GM06990 (cell line): Measurements from ENCODE around the gene B3GNT7.

Experiments used
- DNase-seq: peaks from one replicate; pipeline ENCODE4 v3.0.0-alpha.2; 2011; ENCODE audit not compliant: insufficient read length; ENCODE audit errors: extremely low read depth
- H3K27me3 ChIP-seq: replicated peaks from 2 replicates; pipeline ENCODE4 v1.6.0; 2011; ENCODE audit warnings: low read length; ENCODE audit not compliant: control insufficient read depth, insufficient read depth
- H3K36me3 ChIP-seq: 2 replicates; pipeline ENCODE4 v1.5.1; 2011; ENCODE audit warnings: low read length; ENCODE audit not compliant: control insufficient read depth, insufficient read depth
- H3K4me3 ChIP-seq: replicated peaks from 2 replicates; pipeline ENCODE4 v1.5.1; 2011; ENCODE audit warnings: low read depth, mild to moderate bottlenecking, control low read depth, low read length
- CTCF ChIP-seq: IDR thresholded peaks from 2 replicates; pipeline ENCODE4 v1.5.1; 2011; ENCODE audit warnings: low read length, control low read depth, mild to moderate bottlenecking, inconsistent platforms; ENCODE audit not compliant: insufficient read depth, poor library complexity, severe bottlenecking

B3GNT7 gene

GRCh38 chr2:231384109-231384435 is 11.4 kb upstream of the B3GNT7 start:
- no peak for TF ChIP-seq CTCF
- H3K4me3 ChIP-seq, result no peak overlapping the region
- H3K27me3 ChIP-seq, result no peaks in the 10 kb centered on the region
- DNase-seq, result no peak
- no peaks in the 10 kb centered on the region for H3K36me3 ChIP-seq

- Histone ChIP-seq H3K27me3 (no peaks in the 10 kb centered on the region), H3K36me3 (peaks cover 2% of the 10 kb centered on the region), H3K4me3 (no peak overlapping the region)
- no peak for DNase-seq
- no peak for TF ChIP-seq CTCF
These were observed 10.5 kb upstream of the B3GNT7 start for GRCh38 chr2:231384970-231385369.

- Histone ChIP-seq H3K36me3 (peaks cover 2% of the 10 kb centered on the region), H3K4me3 (no peak overlapping the region), H3K27me3 (no peaks in the 10 kb centered on the region)
- no peak for TF ChIP-seq CTCF
- DNase-seq, result no peak
These were observed 10.1 kb upstream of the B3GNT7 start for GRCh38 chr2:231385429-231385828.

- Histone ChIP-seq H3K36me3 (peaks cover 2% of the 10 kb centered on the region), H3K4me3 (no peak overlapping the region), H3K27me3 (no peaks in the 10 kb centered on the region)
- TF ChIP-seq CTCF, result no peak
- no peak for DNase-seq
These were observed 9.1 kb upstream of the B3GNT7 start for GRCh38 chr2:231386446-231386845.

- no peaks in the 10 kb centered on the region for H3K27me3 ChIP-seq
- H3K36me3 ChIP-seq, result peaks cover 2% of the 10 kb centered on the region
- TF ChIP-seq CTCF, result no peak
- no peak overlapping the region for H3K4me3 ChIP-seq
- no peak for DNase-seq
These were observed 7.4 kb upstream of the B3GNT7 start for GRCh38 chr2:231387904-231388724.
